K562 (cell line): ENCODE measurements around the gene MTERF4. TPM values are rescaled to one million over a fixed set of nuclear protein-coding genes. Genes with fewer than 3 reads are reported as not detected.

Experiments
- EGR1 ChIP-seq: fragments of 450-650 bp; conservative IDR thresholded peaks from 2 replicates; pipeline ENCODE4 v1.6.1; 2017; ENCODE audit warnings: mild to moderate bottlenecking
- FOXJ2 ChIP-seq: fragments of 200-800 bp; sonication (Bioruptor generic); IDR thresholded peaks from 2 replicates; pipeline ENCODE4 v1.6.1; 2016; ENCODE audit warnings: missing genetic modification characterization, missing compliant biosample characterization
- GABPA ChIP-seq: fragments of 200-800 bp; sonication (Bioruptor generic); conservative IDR thresholded peaks from 2 replicates; pipeline ENCODE4 v1.6.1; 2016; ENCODE audit warnings: low read depth, missing genetic modification characterization, missing compliant biosample characterization
- GTF2E2 ChIP-seq: fragments of 200-800 bp; sonication (Bioruptor generic); IDR thresholded peaks from 2 replicates; pipeline ENCODE4 v1.6.1; 2016; ENCODE audit warnings: missing genetic modification characterization, missing compliant biosample characterization
- KAT7 ChIP-seq: sonication (generic); formaldehyde crosslinking; IDR thresholded peaks from 2 replicates; pipeline ENCODE4 v1.8.0; 2022; ENCODE audit warnings: missing genetic modification reagents, mild to moderate bottlenecking, borderline replicate concordance
- KAT8 ChIP-seq: fragments of 450-650 bp; IDR thresholded peaks from 2 replicates; pipeline ENCODE4 v1.6.1; 2016; ENCODE audit warnings: low read depth, mild to moderate bottlenecking
- SIN3A ChIP-seq, 2 experiments: fragments of 150-350 bp in 1 of 2; IDR thresholded peaks; 2 replicates each; pipeline ENCODE4 v1.6.1; 2011 to 2016; ENCODE audit warnings: borderline replicate concordance in 2 of 2, low read depth in 2 of 2, low read length in 2 of 2, mild to moderate bottlenecking in 2 of 2, moderate library complexity in 2 of 2; ENCODE audit not compliant: control insufficient read depth in 1 of 2
- SMARCC2 ChIP-seq: fragments of 450-650 bp; IDR thresholded peaks from 2 replicates; pipeline ENCODE4 v1.6.1; 2017; ENCODE audit warnings: antibody characterized with exemption, moderate library complexity, mild to moderate bottlenecking, low read depth
- TAF1 ChIP-seq: IDR thresholded peaks from 2 replicates; pipeline ENCODE4 v1.6.1; 2011; ENCODE audit warnings: mild to moderate bottlenecking, low read length, moderate library complexity; ENCODE audit not compliant: insufficient read depth, control insufficient read depth, severe bottlenecking; ENCODE audit errors: extremely low read depth
- ZFP36 ChIP-seq: fragments of 150-350 bp; IDR thresholded peaks from 2 replicates; pipeline ENCODE4 v1.6.1; 2018; ENCODE audit warnings: low read length, low read depth; ENCODE audit not compliant: partially characterized antibody
- polyA plus RNA-seq, 8 experiments: library from polyadenylated mRNA; depleted of rRNA in 4 of 8; stranded (reverse) in 5 of 8; unstranded in 3 of 8; fragments of >200 nt; fragmentation: Nextera tagmentation in 2 of 8; fragmentation: Illumina TruSeq in 1 of 8; extraction: Ambion mirVana in 2 of 8; extraction: Trizol in 1 of 8; gene quantifications; 2 replicates each; pipeline versions ENCODE4 v1.2.1 to v1.2.3, GENCODE V29; 2011 to 2014; ENCODE audit warnings: inconsistent platforms in 1 of 8, missing spikeins in 1 of 8
- total RNA-seq, 7 experiments: library from RNA; depleted of rRNA in 6 of 7; stranded (reverse); fragments of >200 nt in 6 of 7; fragmentation: Illumina TruSeq in 2 of 7; extraction: Trizol in 2 of 7; gene quantifications; 2 replicates each; pipeline versions ENCODE4 v1.2.1 to v1.2.3, GENCODE V29; 2011 to 2021; ENCODE audit warnings: low replicate concordance in 1 of 7
- TF ChIP-seq, protein P1 (sequence below), 2 experiments: fragments of 450-650 bp; conservative IDR thresholded peaks; 2 replicates each; pipeline ENCODE4 v1.6.1; 2017; ENCODE audit warnings: mild to moderate bottlenecking in 2 of 2, moderate library complexity in 2 of 2
- TF ChIP-seq, protein P2 (sequence below), 2 experiments: fragments of 150-350 bp in 1 of 2; IDR thresholded peaks; 2 replicates each; pipeline ENCODE4 v1.6.1; 2012 to 2016; ENCODE audit warnings: low read depth in 2 of 2, low read length in 2 of 2, mild to moderate bottlenecking in 1 of 2, moderate library complexity in 1 of 2
- TF ChIP-seq, protein P3 (sequence below): fragments of 450-650 bp; IDR thresholded peaks from 2 replicates; pipeline ENCODE4 v1.6.1; 2016

The MTERF4 gene
- total and polyA plus RNA-seq, 9 of the 15 experiments (the other 6 are each of a cell fraction or from before 2014, with no cell fraction given) = 15.3 to 29.6 (median 21.2) TPM

DNA sequence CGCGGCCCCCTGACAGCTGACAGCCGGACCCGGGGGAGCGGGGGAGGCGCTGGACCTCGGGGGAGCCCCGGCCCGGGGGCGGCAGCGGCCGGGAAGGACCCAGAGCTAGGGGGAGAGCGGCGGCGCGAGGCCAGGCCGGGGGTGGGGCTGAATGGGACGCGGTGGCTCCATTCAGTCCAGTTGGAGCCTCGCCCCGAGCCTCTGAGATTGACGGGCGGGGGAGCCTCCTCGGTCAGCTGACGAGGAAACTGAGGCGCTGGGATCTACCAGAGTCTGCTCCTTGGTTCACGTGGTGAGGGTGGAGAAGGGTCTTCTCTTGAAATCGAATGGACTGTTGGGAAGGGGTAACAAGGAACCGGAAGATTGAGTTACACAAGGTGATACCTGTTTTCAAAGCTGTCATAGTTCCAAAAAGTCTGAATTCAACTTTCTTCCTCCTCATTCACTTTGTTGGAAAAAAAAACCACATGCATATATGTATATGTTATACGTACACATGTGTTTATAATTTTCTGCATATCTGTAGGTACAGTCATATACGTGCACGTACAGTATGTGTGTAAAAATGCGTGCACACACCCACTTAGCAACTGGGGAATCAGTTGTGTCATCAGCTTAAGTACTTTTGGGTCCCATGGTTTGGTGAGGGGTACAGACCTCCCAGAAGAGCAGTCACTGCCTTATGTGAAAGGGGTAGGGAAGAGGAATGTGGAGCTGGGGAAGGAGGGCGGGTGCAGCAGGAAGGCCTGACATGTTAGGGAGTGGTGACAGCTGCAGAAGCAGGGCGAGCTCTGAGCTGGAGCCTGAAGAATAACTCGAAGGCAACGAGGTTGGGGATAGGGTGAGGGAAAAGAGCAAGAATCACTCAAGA, 48.8 kb upstream of the MTERF4 start (continued):
- peak; percentile 28; the same call in 1 of the 2 replicates for TF ChIP-seq KAT7 (CRISPR knock-in tag)
- TF ChIP-seq SIN3A (IDR thresholded peaks at IDR 0.05; ENCODE audit: borderline replicate concordance in 2 of 2, control insufficient read depth in 1 of 2, low read depth in 2 of 2, low read length in 2 of 2) = 0 out of 4 replicates have a peak, but pooled peaks of 1 of the 2 experiments have one; percentile 27
- TF ChIP-seq EGR1 = peak; percentile 49
- TF ChIP-seq, protein P1, sequence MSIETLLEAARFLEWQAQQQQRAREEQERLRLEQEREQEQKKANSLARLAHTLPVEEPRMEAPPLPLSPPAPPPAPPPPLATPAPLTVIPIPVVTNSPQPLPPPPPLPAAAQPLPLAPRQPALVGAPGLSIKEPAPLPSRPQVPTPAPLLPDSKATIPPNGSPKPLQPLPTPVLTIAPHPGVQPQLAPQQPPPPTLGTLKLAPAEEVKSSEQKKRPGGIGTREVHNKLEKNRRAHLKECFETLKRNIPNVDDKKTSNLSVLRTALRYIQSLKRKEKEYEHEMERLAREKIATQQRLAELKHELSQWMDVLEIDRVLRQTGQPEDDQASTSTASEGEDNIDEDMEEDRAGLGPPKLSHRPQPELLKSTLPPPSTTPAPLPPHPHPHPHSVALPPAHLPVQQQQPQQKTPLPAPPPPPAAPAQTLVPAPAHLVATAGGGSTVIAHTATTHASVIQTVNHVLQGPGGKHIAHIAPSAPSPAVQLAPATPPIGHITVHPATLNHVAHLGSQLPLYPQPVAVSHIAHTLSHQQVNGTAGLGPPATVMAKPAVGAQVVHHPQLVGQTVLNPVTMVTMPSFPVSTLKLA (conservative IDR thresholded peaks at IDR 0.05) = 0 out of 4 replicates have a peak, but pooled peaks of 1 of the 2 experiments have one; percentile 0
- TF ChIP-seq GABPA (tag) = 0 out of 2 replicates have a peak, but pooled peaks have one; percentile 10
- TF ChIP-seq KAT8 = no peak
- no peak for TF ChIP-seq ZFP36
- TF ChIP-seq, protein P2, sequence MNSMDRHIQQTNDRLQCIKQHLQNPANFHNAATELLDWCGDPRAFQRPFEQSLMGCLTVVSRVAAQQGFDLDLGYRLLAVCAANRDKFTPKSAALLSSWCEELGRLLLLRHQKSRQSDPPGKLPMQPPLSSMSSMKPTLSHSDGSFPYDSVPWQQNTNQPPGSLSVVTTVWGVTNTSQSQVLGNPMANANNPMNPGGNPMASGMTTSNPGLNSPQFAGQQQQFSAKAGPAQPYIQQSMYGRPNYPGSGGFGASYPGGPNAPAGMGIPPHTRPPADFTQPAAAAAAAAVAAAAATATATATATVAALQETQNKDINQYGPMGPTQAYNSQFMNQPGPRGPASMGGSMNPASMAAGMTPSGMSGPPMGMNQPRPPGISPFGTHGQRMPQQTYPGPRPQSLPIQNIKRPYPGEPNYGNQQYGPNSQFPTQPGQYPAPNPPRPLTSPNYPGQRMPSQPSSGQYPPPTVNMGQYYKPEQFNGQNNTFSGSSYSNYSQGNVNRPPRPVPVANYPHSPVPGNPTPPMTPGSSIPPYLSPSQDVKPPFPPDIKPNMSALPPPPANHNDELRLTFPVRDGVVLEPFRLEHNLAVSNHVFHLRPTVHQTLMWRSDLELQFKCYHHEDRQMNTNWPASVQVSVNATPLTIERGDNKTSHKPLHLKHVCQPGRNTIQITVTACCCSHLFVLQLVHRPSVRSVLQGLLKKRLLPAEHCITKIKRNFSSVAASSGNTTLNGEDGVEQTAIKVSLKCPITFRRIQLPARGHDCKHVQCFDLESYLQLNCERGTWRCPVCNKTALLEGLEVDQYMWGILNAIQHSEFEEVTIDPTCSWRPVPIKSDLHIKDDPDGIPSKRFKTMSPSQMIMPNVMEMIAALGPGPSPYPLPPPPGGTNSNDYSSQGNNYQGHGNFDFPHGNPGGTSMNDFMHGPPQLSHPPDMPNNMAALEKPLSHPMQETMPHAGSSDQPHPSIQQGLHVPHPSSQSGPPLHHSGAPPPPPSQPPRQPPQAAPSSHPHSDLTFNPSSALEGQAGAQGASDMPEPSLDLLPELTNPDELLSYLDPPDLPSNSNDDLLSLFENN (IDR thresholded peaks at IDR 0.05; ENCODE audit: low read depth in 2 of 2, low read length in 2 of 2) = no peak
- TF ChIP-seq GTF2E2 = 0 out of 2 replicates have a peak, but pooled peaks have one; percentile 33
- TF ChIP-seq, protein P3, sequence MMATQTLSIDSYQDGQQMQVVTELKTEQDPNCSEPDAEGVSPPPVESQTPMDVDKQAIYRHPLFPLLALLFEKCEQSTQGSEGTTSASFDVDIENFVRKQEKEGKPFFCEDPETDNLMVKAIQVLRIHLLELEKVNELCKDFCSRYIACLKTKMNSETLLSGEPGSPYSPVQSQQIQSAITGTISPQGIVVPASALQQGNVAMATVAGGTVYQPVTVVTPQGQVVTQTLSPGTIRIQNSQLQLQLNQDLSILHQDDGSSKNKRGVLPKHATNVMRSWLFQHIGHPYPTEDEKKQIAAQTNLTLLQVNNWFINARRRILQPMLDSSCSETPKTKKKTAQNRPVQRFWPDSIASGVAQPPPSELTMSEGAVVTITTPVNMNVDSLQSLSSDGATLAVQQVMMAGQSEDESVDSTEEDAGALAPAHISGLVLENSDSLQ = peak; percentile 48; the same call in 1 of the 2 replicates
- TF ChIP-seq TAF1 = peak; percentile 1
- no peak for TF ChIP-seq FOXJ2 (tag)
- TF ChIP-seq SMARCC2 = no peak
